GM23338 (cell line): Measurements from ENCODE around the gene RCL1. TPM values are rescaled to one million over a fixed set of nuclear protein-coding genes. Genes with fewer than 3 reads are reported as not detected.

ENCODE experiments used
- ATAC-seq: fragments of 200-7000 bp; cut with Tn5 transposase; 3 replicates; pipeline ENCODE4 v1.9.1; 2020
- DNase-seq: peaks from one replicate; pipeline ENCODE4 v3.0.0-alpha.2; 2015; ENCODE audit warnings: low spot score
- H2AFZ ChIP-seq: fragments of 200-600 bp; sonication (generic); 2 replicates; pipeline ENCODE4 v1.8.0; 2016; ENCODE audit warnings: antibody characterized with exemption, mild to moderate bottlenecking, moderate library complexity
- H3F3A ChIP-seq: fragments of 200-600 bp; sonication (generic); replicated peaks from 2 replicates; pipeline ENCODE4 v1.8.0; 2017; ENCODE audit warnings: antibody characterized with exemption, mixed run types, low read depth
- H3K27ac ChIP-seq: fragments of 200-600 bp; sonication (generic); 2 replicates; pipeline ENCODE4 v1.6.1; 2016; ENCODE audit warnings: low read depth
- H3K27me3 ChIP-seq: fragments of 200-600 bp; sonication (generic); 2 replicates; pipeline ENCODE4 v1.8.0; 2016; ENCODE audit warnings: mild to moderate bottlenecking, mixed run types, moderate library complexity; ENCODE audit not compliant: insufficient read depth
- H3K36me3 ChIP-seq: fragments of 200-600 bp; sonication (generic); 2 replicates; pipeline ENCODE4 v1.8.0; 2016; ENCODE audit warnings: mild to moderate bottlenecking; ENCODE audit not compliant: insufficient read depth
- H3K4me1 ChIP-seq: fragments of 200-600 bp; sonication (generic); 2 replicates; pipeline ENCODE4 v1.8.0; 2016; ENCODE audit warnings: mild to moderate bottlenecking, moderate library complexity; ENCODE audit not compliant: insufficient read depth
- H3K4me2 ChIP-seq: fragments of 200-600 bp; sonication (generic); 2 replicates; pipeline ENCODE4 v1.7.1; 2017; ENCODE audit warnings: mixed run types
- H3K4me3 ChIP-seq: fragments of 200-600 bp; sonication (generic); 2 replicates; pipeline ENCODE4 v1.6.1; 2016; ENCODE audit warnings: mixed run types
- H3K79me2 ChIP-seq: fragments of 200-600 bp; sonication (generic); replicated peaks from 2 replicates; pipeline ENCODE4 v1.8.0; 2017; ENCODE audit warnings: mild to moderate bottlenecking; ENCODE audit not compliant: insufficient read depth
- H3K9me2 ChIP-seq: fragments of 200-600 bp; sonication (generic); 2 replicates; pipeline ENCODE4 v1.8.0; 2017; ENCODE audit not compliant: insufficient read depth
- H4K20me1 ChIP-seq: fragments of 200-600 bp; sonication (generic); replicated peaks from 2 replicates; pipeline ENCODE4 v1.8.0; 2017; ENCODE audit warnings: mild to moderate bottlenecking; ENCODE audit not compliant: insufficient read depth
- H3K27ac Mint-ChIP-seq: 2 replicates; pipeline ENCODE4 v1.8.0; 2020; ENCODE audit warnings: inconsistent platforms, mild to moderate bottlenecking, moderate library complexity, mixed read lengths
- H3K27me3 Mint-ChIP-seq: 3 replicates; pipeline ENCODE4 v1.8.0; 2022; ENCODE audit warnings: low read depth, mild to moderate bottlenecking, moderate library complexity, mixed read lengths, inconsistent platforms; ENCODE audit not compliant: insufficient read depth, poor library complexity
- H3K36me3 Mint-ChIP-seq: 3 replicates; pipeline ENCODE4 v1.8.0; 2021; ENCODE audit warnings: low read depth, mild to moderate bottlenecking, inconsistent platforms, moderate library complexity, mixed read lengths
- H3K4me1 Mint-ChIP-seq: 3 replicates; pipeline ENCODE4 v1.8.0; 2020; ENCODE audit warnings: mild to moderate bottlenecking, inconsistent platforms, mixed read lengths
- H3K4me3 Mint-ChIP-seq: 3 replicates; pipeline ENCODE4 v1.8.0; 2021; ENCODE audit warnings: moderate library complexity, mild to moderate bottlenecking, inconsistent platforms, mixed read lengths
- H3K9me3 Mint-ChIP-seq: 3 replicates; pipeline ENCODE4 v1.8.0; 2020; ENCODE audit warnings: moderate library complexity, mild to moderate bottlenecking, inconsistent platforms, mixed read lengths
- EZH2 ChIP-seq: fragments of 200-600 bp; sonication (generic); IDR thresholded peaks from one replicate; pipeline ENCODE4 v1.8.0; 2017; ENCODE audit warnings: antibody characterized with exemption, mild to moderate bottlenecking, low read depth; ENCODE audit not compliant: unreplicated experiment
- EZH2phosphoT487 ChIP-seq: fragments of 200-600 bp; sonication (generic); IDR thresholded peaks from one replicate; pipeline ENCODE4 v1.8.1; 2018; ENCODE audit warnings: antibody characterized with exemption; ENCODE audit not compliant: unreplicated experiment
- ZNF114 ChIP-seq: fragments of 250-450 bp; sonication (Bioruptor Pico); IDR thresholded peaks from 2 replicates; pipeline ENCODE4 v1.5.0; 2020; ENCODE audit warnings: mild to moderate bottlenecking, moderate library complexity
- ZNF331 ChIP-seq: fragments of 250-450 bp; sonication (Bioruptor Pico); IDR thresholded peaks from 2 replicates; pipeline ENCODE4 v1.5.0; 2020; ENCODE audit warnings: low read depth, mild to moderate bottlenecking, moderate library complexity
- ZNF462 ChIP-seq: fragments of 250-450 bp; sonication (Bioruptor Pico); IDR thresholded peaks from 2 replicates; pipeline ENCODE4 v1.5.0; 2020; ENCODE audit warnings: mild to moderate bottlenecking, moderate library complexity
- polyA plus RNA-seq: library from polyadenylated mRNA; unstranded; fragments of >200 nt; fragmentation: Nextera tagmentation; extraction: Ambion mirVana; gene quantifications from 2 replicates; pipeline ENCODE4 v1.2.1, GENCODE V29; 2016
- total RNA-seq: library from RNA; depleted of rRNA; stranded (reverse); fragments of >200 nt; shearing (Covaris generic); gene quantifications from 2 replicates; pipeline ENCODE4 v1.2.3, GENCODE V29; 2014
- TF ChIP-seq, protein P1 (sequence below): IDR thresholded peaks from one replicate; pipeline ENCODE4 v1.6.1; 2018; ENCODE audit warnings: antibody characterized with exemption; ENCODE audit not compliant: unreplicated experiment

Gene RCL1
- total and polyA plus RNA-seq, 2 experiments from 2014 or later: 19.3 to 41.2 TPM

GRCh38 chr9:4902135-4902475, 109.4 kb downstream of the RCL1 start:
- no peaks in the 10 kb centered on the region for H3K9me2 ChIP-seq
- no peaks in the 10 kb centered on the region for H3F3A ChIP-seq
- H3K4me3 ChIP-seq: no peak overlapping the region
- Mint-ChIP-seq H3K27me3 (peaks cover 2% of the 10 kb centered on the region), H3K4me1 (peaks cover 16% of the 10 kb centered on the region), H3K9me3 (peaks cover 11% of the 10 kb centered on the region; the same call in 2 of the 3 replicates), H3K4me3 (no peak overlapping the region), H3K27ac (peak overlapping the region; percentile 66; the same call in 1 of the 2 replicates), H3K36me3 (peaks cover 9% of the 10 kb centered on the region; the same call in 2 of the 3 replicates)
- no peak overlapping the region for H3K27ac ChIP-seq
- TF ChIP-seq ZNF114 (no peak), EZH2 (no peak), EZH2phosphoT487 (no peak), ZNF462 (CRISPR knock-in tag) (no peak), ZNF331 (CRISPR knock-in tag) (no peak)
- TF ChIP-seq, protein P1, sequence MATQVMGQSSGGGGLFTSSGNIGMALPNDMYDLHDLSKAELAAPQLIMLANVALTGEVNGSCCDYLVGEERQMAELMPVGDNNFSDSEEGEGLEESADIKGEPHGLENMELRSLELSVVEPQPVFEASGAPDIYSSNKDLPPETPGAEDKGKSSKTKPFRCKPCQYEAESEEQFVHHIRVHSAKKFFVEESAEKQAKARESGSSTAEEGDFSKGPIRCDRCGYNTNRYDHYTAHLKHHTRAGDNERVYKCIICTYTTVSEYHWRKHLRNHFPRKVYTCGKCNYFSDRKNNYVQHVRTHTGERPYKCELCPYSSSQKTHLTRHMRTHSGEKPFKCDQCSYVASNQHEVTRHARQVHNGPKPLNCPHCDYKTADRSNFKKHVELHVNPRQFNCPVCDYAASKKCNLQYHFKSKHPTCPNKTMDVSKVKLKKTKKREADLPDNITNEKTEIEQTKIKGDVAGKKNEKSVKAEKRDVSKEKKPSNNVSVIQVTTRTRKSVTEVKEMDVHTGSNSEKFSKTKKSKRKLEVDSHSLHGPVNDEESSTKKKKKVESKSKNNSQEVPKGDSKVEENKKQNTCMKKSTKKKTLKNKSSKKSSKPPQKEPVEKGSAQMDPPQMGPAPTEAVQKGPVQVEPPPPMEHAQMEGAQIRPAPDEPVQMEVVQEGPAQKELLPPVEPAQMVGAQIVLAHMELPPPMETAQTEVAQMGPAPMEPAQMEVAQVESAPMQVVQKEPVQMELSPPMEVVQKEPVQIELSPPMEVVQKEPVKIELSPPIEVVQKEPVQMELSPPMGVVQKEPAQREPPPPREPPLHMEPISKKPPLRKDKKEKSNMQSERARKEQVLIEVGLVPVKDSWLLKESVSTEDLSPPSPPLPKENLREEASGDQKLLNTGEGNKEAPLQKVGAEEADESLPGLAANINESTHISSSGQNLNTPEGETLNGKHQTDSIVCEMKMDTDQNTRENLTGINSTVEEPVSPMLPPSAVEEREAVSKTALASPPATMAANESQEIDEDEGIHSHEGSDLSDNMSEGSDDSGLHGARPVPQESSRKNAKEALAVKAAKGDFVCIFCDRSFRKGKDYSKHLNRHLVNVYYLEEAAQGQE: no peak
- peaks cover 7% of the 10 kb centered on the region; the same call in 1 of the 2 replicates for H3K4me1 ChIP-seq
- H3K27me3 ChIP-seq: no peaks in the 10 kb centered on the region
- no peaks in the 10 kb centered on the region for H3K36me3 ChIP-seq
- peak; percentile 26 for DNase-seq
- no peaks in the 10 kb centered on the region for H3K79me2 ChIP-seq
- H4K20me1 ChIP-seq: no peaks in the 10 kb centered on the region
- H3K4me2 ChIP-seq: peak overlapping the region; percentile 48; the same call in 1 of the 2 replicates
- H2AFZ ChIP-seq: peak overlapping the region; percentile 52
- peak; percentile 62 for ATAC-seq
